BLaER1 (cell line): Measurements from ENCODE around the gene COL6A1.
"Not testable (repeated sequence)": the region's sequence is repeated elsewhere in the genome, so short reads cannot be mapped to it uniquely, and the experiment has no call there.

Experiments
- H3K27ac ChIP-seq: shearing (Covaris generic); formaldehyde crosslinking; 2 replicates; pipeline ENCODE4 v1.8.1; 2022
- H3K27me3 ChIP-seq: shearing (Covaris generic); formaldehyde crosslinking; 2 replicates; pipeline ENCODE4 v1.8.1; 2022
- H3K36me3 ChIP-seq: shearing (Covaris generic); formaldehyde crosslinking; 2 replicates; pipeline ENCODE4 v1.8.1; 2022
- H3K4me1 ChIP-seq: shearing (Covaris generic); formaldehyde crosslinking; 2 replicates; pipeline ENCODE4 v1.8.1; 2022
- H3K4me2 ChIP-seq: shearing (Covaris generic); formaldehyde crosslinking; 2 replicates; pipeline ENCODE4 v1.8.1; 2022
- H3K4me3 ChIP-seq: shearing (Covaris generic); formaldehyde crosslinking; 2 replicates; pipeline ENCODE4 v1.8.1; 2022
- H3K9ac ChIP-seq: shearing (Covaris generic); formaldehyde crosslinking; 2 replicates; pipeline ENCODE4 v1.8.1; 2022
- H3K9me3 ChIP-seq: shearing (Covaris generic); formaldehyde crosslinking; 2 replicates; pipeline ENCODE4 v1.8.1; 2022
- H4K20me1 ChIP-seq: shearing (Covaris generic); formaldehyde crosslinking; 2 replicates; pipeline ENCODE4 v1.8.1; 2022
- Cebpa-rat ChIP-seq: shearing (Covaris generic); IDR thresholded peaks from 2 replicates; pipeline ENCODE4 v1.8.1; 2022

The COL6A1 gene

GRCh38 chr21:46005081-46005480 is 23.5 kb downstream of the COL6A1 start:
- H3K4me2 ChIP-seq, result no peak overlapping the region
- H3K4me1 ChIP-seq, result no peaks in the 10 kb centered on the region
- no peak for TF ChIP-seq Cebpa-rat
- H3K9me3 ChIP-seq, result peaks cover 31% of the 10 kb centered on the region
- H3K4me3 ChIP-seq, result no peak overlapping the region
- no peaks in the 10 kb centered on the region for H4K20me1 ChIP-seq
- H3K36me3 ChIP-seq, result no peaks in the 10 kb centered on the region
- H3K27ac ChIP-seq, result no peak overlapping the region
- H3K27me3 ChIP-seq, result 0 out of 2 replicates have a peak, but pooled peaks cover 3% of the 10 kb centered on the region
- H3K9ac ChIP-seq, result no peak overlapping the region

- no peak overlapping the region for H3K4me2 ChIP-seq
- H3K27ac ChIP-seq, result no peak overlapping the region
- no peaks in the 10 kb centered on the region for H3K36me3 ChIP-seq
- H3K9ac ChIP-seq, result no peak overlapping the region
- H3K9me3 ChIP-seq, result peaks cover 31% of the 10 kb centered on the region
- H3K4me1 ChIP-seq, result no peaks in the 10 kb centered on the region; the same call in 1 of the 2 replicates
- H3K4me3 ChIP-seq, result no peak overlapping the region
- H3K27me3 ChIP-seq, result 0 out of 2 replicates have a peak, but pooled peaks cover 7% of the 10 kb centered on the region
- TF ChIP-seq Cebpa-rat, result no peak
- no peaks in the 10 kb centered on the region for H4K20me1 ChIP-seq
Observed at GRCh38 chr21:46005481-46005881, 23.9 kb downstream of the COL6A1 start.

GRCh38 chr21:46005894-46006546 is 24.4 kb downstream of the COL6A1 start:
- H3K4me3 ChIP-seq, H3K4me2 ChIP-seq, H3K27ac ChIP-seq, H3K9ac ChIP-seq, H3K36me3 ChIP-seq, H4K20me1 ChIP-seq, H3K27me3 ChIP-seq, H3K4me1 ChIP-seq: not testable (repeated sequence)
- peaks cover 31% of the 10 kb centered on the region for H3K9me3 ChIP-seq

- Histone ChIP-seq H3K9me3 (peaks cover 31% of the 10 kb centered on the region), H3K4me1 (peaks cover 12% of the 10 kb centered on the region), H3K9ac (no peak overlapping the region), H3K4me3 (no peak overlapping the region), H3K4me2 (no peak overlapping the region), H3K27ac (no peak overlapping the region), H3K36me3 (no peaks in the 10 kb centered on the region), H3K27me3 (peaks cover 7% of the 10 kb centered on the region; the same call in 1 of the 2 replicates), H4K20me1 (no peaks in the 10 kb centered on the region)
- no peak for TF ChIP-seq Cebpa-rat
Observed at GRCh38 chr21:46006547-46007491, 25.2 kb downstream of the COL6A1 start.

- Histone ChIP-seq H3K4me3 (no peak overlapping the region), H3K4me2 (no peak overlapping the region), H3K4me1 (peaks cover 12% of the 10 kb centered on the region), H3K36me3 (no peaks in the 10 kb centered on the region), H3K9ac (no peak overlapping the region), H4K20me1 (no peaks in the 10 kb centered on the region), H3K9me3 (peaks cover 31% of the 10 kb centered on the region), H3K27ac (no peak overlapping the region), H3K27me3 (peaks cover 7% of the 10 kb centered on the region; the same call in 1 of the 2 replicates)
- no peak for TF ChIP-seq Cebpa-rat
Observed at GRCh38 chr21:46007492-46007868, 25.9 kb downstream of the COL6A1 start.

- Histone ChIP-seq H3K4me2 (no peak overlapping the region), H3K9ac (no peak overlapping the region), H3K36me3 (no peaks in the 10 kb centered on the region), H3K4me3 (no peak overlapping the region), H3K27me3 (peaks cover 7% of the 10 kb centered on the region; the same call in 1 of the 2 replicates), H3K27ac (no peak overlapping the region), H4K20me1 (no peaks in the 10 kb centered on the region), H3K4me1 (peaks cover 12% of the 10 kb centered on the region), H3K9me3 (peaks cover 31% of the 10 kb centered on the region)
- no peak for TF ChIP-seq Cebpa-rat
Observed at GRCh38 chr21:46008893-46009621, 27.5 kb downstream of the COL6A1 start.

- Histone ChIP-seq H3K4me1 (peaks cover 12% of the 10 kb centered on the region), H3K4me3 (no peak overlapping the region), H3K27me3 (peaks cover 7% of the 10 kb centered on the region; the same call in 1 of the 2 replicates), H3K36me3 (no peaks in the 10 kb centered on the region), H3K9me3 (peaks cover 31% of the 10 kb centered on the region), H3K4me2 (peak overlapping the region; percentile 30; the same call in 1 of the 2 replicates), H3K9ac (no peak overlapping the region), H4K20me1 (no peaks in the 10 kb centered on the region), H3K27ac (no peak overlapping the region)
- no peak for TF ChIP-seq Cebpa-rat
Observed at GRCh38 chr21:46009951-46010705, 28.6 kb downstream of the COL6A1 start.

GRCh38 chr21:46011267-46011967 is 29.8 kb downstream of the COL6A1 start:
- H3K36me3 ChIP-seq, result no peaks in the 10 kb centered on the region
- TF ChIP-seq Cebpa-rat, result no peak
- H3K9me3 ChIP-seq, result peaks cover 29% of the 10 kb centered on the region
- no peak overlapping the region for H3K9ac ChIP-seq
- peak overlapping the region; percentile 75 for H3K4me2 ChIP-seq
- H3K4me1 ChIP-seq, result peaks cover 12% of the 10 kb centered on the region
- no peaks in the 10 kb centered on the region for H4K20me1 ChIP-seq
- H3K27me3 ChIP-seq, result peaks cover 7% of the 10 kb centered on the region; the same call in 1 of the 2 replicates
- no peak overlapping the region for H3K27ac ChIP-seq
- H3K4me3 ChIP-seq, result no peak overlapping the region
